Stimulated activated CD8-positive, alpha-beta memory T cell treated with anti-CD3 and anti-CD28 coated beads, Interleukin-7, amount 100 ng/mL, for 1 hour (primary cell): Measurements from ENCODE around the gene EZR.
"Not testable (repeated sequence)": the region's sequence is repeated elsewhere in the genome, so short reads cannot be mapped to it uniquely, and the experiment has no call there.

ENCODE experiments used
- DNase-seq, 2 donors: peaks; one replicate each; pipeline ENCODE4 v3.0.0-alpha.2; 2020; ENCODE audit warnings: low read depth in 2 of 2

Gene EZR

GRCh38 chr6:158797331-158798310, 21.5 kb downstream of the EZR start:
- no peak for DNase-seq

- DNase-seq = no peak
Observed at GRCh38 chr6:158796353-158796752, 22.8 kb downstream of the EZR start.

- no peak for DNase-seq
Observed at GRCh38 chr6:158795516-158795915, 23.7 kb downstream of the EZR start.

- no peak for DNase-seq
Observed at GRCh38 chr6:158793432-158793831, 25.7 kb downstream of the EZR start.

- DNase-seq = not testable (repeated sequence)
Observed at GRCh38 chr6:158792505-158792904, 26.7 kb downstream of the EZR start.

- DNase-seq = no peak
Observed at GRCh38 chr6:158791274-158791855, 27.8 kb downstream of the EZR start.

GRCh38 chr6:158789115-158789917, 29.9 kb downstream of the EZR start:
- DNase-seq = no peak

- DNase-seq = no peak
Observed at GRCh38 chr6:158787395-158787794, 31.8 kb downstream of the EZR start.

GRCh38 chr6:158786645-158787304, 32.4 kb downstream of the EZR start:
- no peak for DNase-seq

- no peak for DNase-seq
Observed at GRCh38 chr6:158785036-158785435, 34.1 kb downstream of the EZR start.

- DNase-seq = no peak
Observed at GRCh38 chr6:158784505-158784904, 34.7 kb downstream of the EZR start.

GRCh38 chr6:158783851-158784250, 35.3 kb downstream of the EZR start:
- DNase-seq = no peak

- no peak for DNase-seq
Observed at GRCh38 chr6:158783167-158783450, 36.1 kb downstream of the EZR start.

- DNase-seq = no peak
Observed at GRCh38 chr6:158782432-158783166, 36.6 kb downstream of the EZR start.

- DNase-seq = no peak
Observed at GRCh38 chr6:158781692-158782373, 37.3 kb downstream of the EZR start.

GRCh38 chr6:158780988-158781691, 38.0 kb downstream of the EZR start:
- DNase-seq = no peak

- no peak for DNase-seq
Observed at GRCh38 chr6:158780246-158780884, 38.8 kb downstream of the EZR start.

GRCh38 chr6:158778005-158778527, 41.1 kb downstream of the EZR start:
- DNase-seq = no peak

GRCh38 chr6:158777510-158777909, 41.7 kb downstream of the EZR start:
- DNase-seq = no peak
